Activated naive CD4-positive, alpha-beta T cell treated with anti-CD3 and anti-CD28 coated beads for 36 hours (primary cell): Measurements from ENCODE around the gene CALML5. TPM values are rescaled to one million over a fixed set of nuclear protein-coding genes. Genes with fewer than 3 reads are reported as not detected.

Source experiments
- CTCF ChIA-PET: fragments of 350-600 bp; sonication (Branson Sonifier 250); formaldehyde crosslinking; loops from one replicate; lab custom pipeline; 2021; ENCODE audit warnings: antibody characterized with exemption; lab: Charles Lee
- DNase-seq: peaks from one replicate; pipeline ENCODE4 v3.0.0-alpha.2; 2020
- H3K27ac Mint-ChIP-seq: one replicate; pipeline ENCODE4 v1.8.0; 2021; ENCODE audit warnings: mild to moderate bottlenecking, mixed read lengths
- H3K27me3 Mint-ChIP-seq: one replicate; pipeline ENCODE4 v1.8.0; 2021; ENCODE audit warnings: low read depth, mixed read lengths
- H3K36me3 Mint-ChIP-seq: one replicate; pipeline ENCODE4 v1.8.0; 2021; ENCODE audit warnings: low read depth, mixed read lengths
- H3K4me1 Mint-ChIP-seq: one replicate; pipeline ENCODE4 v1.8.0; 2021; ENCODE audit warnings: low read depth, mixed read lengths
- H3K4me3 Mint-ChIP-seq: one replicate; pipeline ENCODE4 v1.8.0; 2021; ENCODE audit warnings: mild to moderate bottlenecking, moderate library complexity, mixed read lengths
- H3K9me3 Mint-ChIP-seq: one replicate; pipeline ENCODE4 v1.8.0; 2021; ENCODE audit warnings: mixed read lengths
- intact Hi-C: fragments of 100-400 bp; cut with micrococcal nuclease; formaldehyde crosslinking; loops from one replicate; pipeline ENCODE4 v1.15.1; 2023
- total RNA-seq, 2 experiments: library from RNA; stranded (reverse); gene quantifications; one replicate each; pipeline ENCODE4 v1.2.3, GENCODE V29; 2021

Gene CALML5
- total RNA-seq, 2 experiments from 2014 or later, result not detected

DNA sequence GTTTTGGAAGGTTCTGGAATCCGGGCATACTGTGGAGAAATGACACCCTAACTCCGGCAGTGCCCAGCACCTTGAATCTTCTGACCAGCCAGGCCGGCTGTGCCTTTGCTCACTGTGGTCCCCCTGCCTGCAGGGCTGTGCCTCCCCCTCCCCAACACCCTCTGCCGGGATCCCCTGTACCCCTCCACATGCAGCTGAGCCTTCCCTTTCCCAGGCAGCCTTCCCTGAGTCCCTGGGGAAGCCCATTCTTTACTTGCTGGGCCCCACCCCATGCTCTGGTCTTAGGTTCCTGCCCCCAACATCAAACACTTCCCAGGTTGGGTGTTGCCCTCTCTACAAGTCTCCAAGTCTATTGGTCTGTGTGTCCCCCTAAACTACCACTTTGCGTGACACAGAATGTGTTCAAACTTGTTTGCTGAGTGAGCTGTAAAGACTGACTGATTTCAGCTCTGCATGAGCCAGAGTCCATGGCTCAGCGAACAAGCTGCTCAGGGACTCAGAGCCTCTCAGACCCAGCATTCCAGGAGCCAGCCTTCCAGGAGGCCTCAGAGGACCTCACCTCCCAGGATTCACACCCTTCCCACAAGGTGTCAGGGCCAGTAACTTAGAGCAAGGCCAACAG is 31.6 kb downstream of the CALML5 start:
- Mint-ChIP-seq H3K4me1 (no peaks in the 10 kb centered on the region), H3K9me3 (no peaks in the 10 kb centered on the region), H3K4me3 (no peak overlapping the region), H3K27ac (no peak overlapping the region), H3K27me3 (no peaks in the 10 kb centered on the region), H3K36me3 (no peaks in the 10 kb centered on the region)
- CTCF ChIA-PET, result interaction anchor here (1.1 to 1.8 kb wide), 2 partner anchors 24 to 155 kb away, joined by 3 to 6 read pairs; no protein-coding TSS in a partner anchor
- no peak for DNase-seq
- intact Hi-C loops, result no loop called here

DNA sequence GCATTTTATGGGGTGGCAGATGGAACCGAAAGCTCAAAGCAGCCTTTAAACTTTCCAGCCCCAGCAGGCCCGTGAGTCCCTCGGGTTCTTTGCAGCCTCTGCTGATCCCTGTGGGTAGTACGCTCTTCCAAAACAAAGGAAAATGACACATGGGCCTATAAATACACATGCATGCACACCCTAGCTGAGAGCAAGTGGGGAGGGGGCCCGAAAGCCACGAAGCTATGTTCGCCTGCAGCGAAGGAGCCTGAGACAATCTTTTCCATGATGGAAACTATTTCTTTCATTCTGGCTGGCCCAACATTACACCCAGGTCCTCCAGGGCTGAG is 32.2 kb downstream of the CALML5 start:
- no peaks in the 10 kb centered on the region for H3K9me3 Mint-ChIP-seq
- H3K27me3 Mint-ChIP-seq, result no peaks in the 10 kb centered on the region
- no peak overlapping the region for H3K4me3 Mint-ChIP-seq
- no peak for DNase-seq
- CTCF ChIA-PET, result interaction anchor here (1.1 kb wide), 1 partner anchor 23 kb away, joined by 3 read pairs; no protein-coding TSS in a partner anchor
- H3K27ac Mint-ChIP-seq, result no peak overlapping the region
- intact Hi-C loops, result no loop called here
- H3K4me1 Mint-ChIP-seq, result no peaks in the 10 kb centered on the region
- no peaks in the 10 kb centered on the region for H3K36me3 Mint-ChIP-seq

GRCh38 chr10:5466451-5467206 is 32.7 kb downstream of the CALML5 start:
- Mint-ChIP-seq H3K9me3 (no peaks in the 10 kb centered on the region), H3K27ac (no peak overlapping the region), H3K4me1 (no peaks in the 10 kb centered on the region), H3K27me3 (no peaks in the 10 kb centered on the region), H3K4me3 (no peak overlapping the region), H3K36me3 (no peaks in the 10 kb centered on the region)
- DNase-seq, result no peak
- intact Hi-C loops, result no loop called here
- CTCF ChIA-PET, result interaction anchor here (1.1 kb wide), 1 partner anchor 23 kb away, joined by 3 read pairs; no protein-coding TSS in a partner anchor

DNA sequence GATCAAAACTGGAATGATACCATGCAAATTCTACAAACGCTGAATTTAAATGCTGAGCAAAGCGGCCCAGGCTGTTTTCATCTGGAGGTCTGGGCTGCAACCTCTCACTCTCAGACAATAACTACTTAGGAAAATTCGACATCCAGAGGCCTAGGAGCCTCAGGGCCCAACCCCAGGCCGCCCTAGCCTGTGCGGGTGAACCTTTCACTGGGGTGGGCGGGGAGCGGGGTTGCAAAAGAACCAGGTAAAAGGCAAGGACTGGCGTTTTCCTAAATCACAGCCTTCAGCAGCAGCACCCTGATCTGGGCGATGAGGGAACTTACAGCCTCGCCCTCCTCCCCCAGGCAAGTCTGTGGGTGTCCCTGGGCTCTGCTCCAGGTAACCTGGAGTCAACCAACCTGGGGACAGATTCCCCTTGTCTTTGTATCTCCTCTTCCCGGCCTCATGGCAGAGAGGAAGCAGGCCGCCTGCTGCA is 33.4 kb downstream of the CALML5 start:
- no peaks in the 10 kb centered on the region for H3K9me3 Mint-ChIP-seq
- H3K4me1 Mint-ChIP-seq, result no peaks in the 10 kb centered on the region
- intact Hi-C loops, result no loop called here
- H3K27me3 Mint-ChIP-seq, result no peaks in the 10 kb centered on the region
- H3K27ac Mint-ChIP-seq, result no peak overlapping the region
- CTCF ChIA-PET, result no interaction called here
- H3K4me3 Mint-ChIP-seq, result no peak overlapping the region
- no peak for DNase-seq
- no peaks in the 10 kb centered on the region for H3K36me3 Mint-ChIP-seq

- Mint-ChIP-seq H3K27me3 (no peaks in the 10 kb centered on the region), H3K36me3 (peaks cover 2% of the 10 kb centered on the region), H3K4me1 (no peaks in the 10 kb centered on the region), H3K27ac (no peak overlapping the region), H3K4me3 (no peak overlapping the region), H3K9me3 (no peaks in the 10 kb centered on the region)
- CTCF ChIA-PET, result interaction anchor here (0.7 to 4.9 kb wide), 2 partner anchors 158 to 772 kb away, joined by 3 to 19 read pairs; no protein-coding TSS in a partner anchor
- intact Hi-C loops, result no loop called here
- DNase-seq, result no peak
Measured at GRCh38 chr10:5464546-5464945, 34.8 kb downstream of the CALML5 start.

DNA sequence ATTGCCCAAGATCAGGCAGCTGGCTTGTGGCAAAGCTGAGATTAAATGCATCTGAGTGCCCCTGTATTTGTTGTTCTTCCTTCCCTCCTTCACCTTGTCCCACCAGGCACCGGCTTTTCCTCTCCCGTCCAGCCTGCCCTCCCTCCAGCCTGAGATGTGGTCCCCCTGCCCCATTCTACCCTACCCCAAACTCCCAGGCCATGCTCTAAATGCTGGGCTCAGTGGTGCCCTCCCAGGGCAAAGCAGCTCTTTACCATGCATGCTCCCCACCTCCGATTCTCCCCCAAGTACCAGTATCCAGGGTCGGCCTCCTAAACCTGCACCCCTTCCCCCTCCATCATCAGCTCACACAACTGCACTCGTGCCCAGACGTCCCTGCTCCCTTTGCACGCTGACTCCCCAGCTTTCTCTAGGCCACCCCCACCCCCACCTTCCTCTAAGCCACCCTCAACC is 36.5 kb downstream of the CALML5 start:
- Mint-ChIP-seq H3K27me3 (no peaks in the 10 kb centered on the region), H3K4me1 (peaks cover 7% of the 10 kb centered on the region), H3K9me3 (no peaks in the 10 kb centered on the region), H3K36me3 (peaks cover 9% of the 10 kb centered on the region), H3K4me3 (no peak overlapping the region), H3K27ac (no peak overlapping the region)
- intact Hi-C loops, result no loop called here
- CTCF ChIA-PET, result interaction anchor here (1.2 to 4.9 kb wide), 3 partner anchors 11 to 160 kb away, joined by 3 to 19 read pairs (median 3); no protein-coding TSS in a partner anchor
- DNase-seq, result no peak

GRCh38 chr10:5461914-5462840 is 37.2 kb downstream of the CALML5 start:
- DNase-seq, result no peak
- no peak overlapping the region for H3K4me3 Mint-ChIP-seq
- intact Hi-C loops, result no loop called here
- H3K27me3 Mint-ChIP-seq, result no peaks in the 10 kb centered on the region
- H3K27ac Mint-ChIP-seq, result no peak overlapping the region
- CTCF ChIA-PET, result interaction anchor here (1.2 to 4.9 kb wide), 3 partner anchors 10 to 161 kb away, joined by 3 to 19 read pairs (median 3); no protein-coding TSS in a partner anchor
- H3K36me3 Mint-ChIP-seq, result peaks cover 11% of the 10 kb centered on the region
- H3K9me3 Mint-ChIP-seq, result no peaks in the 10 kb centered on the region
- peaks cover 10% of the 10 kb centered on the region for H3K4me1 Mint-ChIP-seq

DNA sequence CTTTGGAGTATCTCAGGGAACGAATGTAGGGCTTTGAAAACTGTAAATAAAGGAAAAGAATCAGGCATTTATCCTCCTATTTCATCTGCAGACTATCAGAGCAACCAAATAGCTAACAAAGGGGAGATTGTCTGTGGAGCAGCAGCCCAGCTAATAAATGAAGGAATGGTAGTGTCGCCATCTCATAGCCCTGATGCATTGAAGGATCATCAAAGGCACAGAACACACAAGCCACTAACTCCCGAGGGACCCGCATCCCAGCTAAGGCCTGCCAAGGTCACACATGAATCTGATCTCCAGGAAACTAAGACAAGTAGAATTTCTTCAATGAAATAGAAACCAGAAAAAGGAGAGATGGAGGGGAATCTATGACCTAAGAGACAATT is 38.2 kb downstream of the CALML5 start:
- Mint-ChIP-seq H3K27ac (no peak overlapping the region), H3K4me3 (no peak overlapping the region), H3K27me3 (no peaks in the 10 kb centered on the region), H3K36me3 (peaks cover 18% of the 10 kb centered on the region), H3K4me1 (peaks cover 12% of the 10 kb centered on the region), H3K9me3 (no peaks in the 10 kb centered on the region)
- intact Hi-C loops, result no loop called here
- CTCF ChIA-PET, result interaction anchor here (4.9 kb wide), 1 partner anchor 162 kb away, joined by 19 read pairs; no protein-coding TSS in a partner anchor
- DNase-seq, result no peak

GRCh38 chr10:5460468-5461202 is 38.7 kb downstream of the CALML5 start:
- H3K36me3 Mint-ChIP-seq, result peaks cover 22% of the 10 kb centered on the region
- CTCF ChIA-PET, result interaction anchor here (4.9 kb wide), 1 partner anchor 162 kb away, joined by 19 read pairs; no protein-coding TSS in a partner anchor

DNA sequence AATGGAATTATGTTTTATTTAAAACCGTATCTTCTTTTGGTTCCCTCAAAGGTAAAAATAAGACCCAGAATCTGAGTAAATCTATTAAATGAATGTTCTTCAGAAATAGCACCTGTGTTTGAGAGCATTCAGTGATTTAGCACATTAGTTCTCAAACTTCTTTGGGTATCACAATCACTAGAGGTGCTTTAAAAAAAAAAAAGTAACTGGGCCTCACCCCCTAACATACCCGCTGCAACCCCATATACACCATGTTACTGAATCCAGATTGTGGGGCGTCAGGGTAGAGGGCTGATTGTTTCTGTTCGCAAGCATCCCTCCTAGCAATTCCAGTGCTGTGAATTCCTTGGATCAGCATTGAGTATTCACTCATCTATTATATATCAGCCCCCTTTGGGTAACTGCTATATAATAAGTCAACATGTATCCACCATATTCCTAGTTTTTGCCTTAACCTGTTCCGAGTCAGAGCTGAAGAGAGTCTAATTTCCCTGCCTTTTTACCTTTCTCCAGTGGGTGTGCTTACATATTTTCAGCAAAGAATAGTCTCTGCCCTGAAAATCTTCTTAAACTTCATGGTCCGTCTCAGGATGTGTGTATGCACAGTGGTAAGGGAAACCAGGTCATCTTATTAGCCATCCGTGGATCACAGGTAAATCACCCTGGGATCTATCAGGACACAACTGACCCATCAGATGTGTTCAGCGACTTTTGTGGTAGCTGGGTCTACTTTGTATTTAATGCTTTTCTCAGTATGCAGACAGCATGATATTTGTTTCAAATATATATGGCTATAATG is 40.2 kb downstream of the CALML5 start:
- Mint-ChIP-seq H3K27me3 (no peaks in the 10 kb centered on the region), H3K27ac (no peak overlapping the region), H3K4me1 (peaks cover 12% of the 10 kb centered on the region), H3K4me3 (no peak overlapping the region), H3K36me3 (peaks cover 26% of the 10 kb centered on the region), H3K9me3 (no peaks in the 10 kb centered on the region)
- intact Hi-C loops, result no loop called here
- no peak for DNase-seq
- CTCF ChIA-PET, result no interaction called here

More at GRCh38 chr10:5460468-5461202, 38.7 kb downstream of the CALML5 start:
- intact Hi-C loops, result no loop called here
- no peaks in the 10 kb centered on the region for H3K9me3 Mint-ChIP-seq
- H3K27me3 Mint-ChIP-seq, result no peaks in the 10 kb centered on the region
- H3K27ac Mint-ChIP-seq, result no peak overlapping the region
- DNase-seq, result no peak
- H3K4me1 Mint-ChIP-seq, result peaks cover 12% of the 10 kb centered on the region
- H3K4me3 Mint-ChIP-seq, result no peak overlapping the region

DNA sequence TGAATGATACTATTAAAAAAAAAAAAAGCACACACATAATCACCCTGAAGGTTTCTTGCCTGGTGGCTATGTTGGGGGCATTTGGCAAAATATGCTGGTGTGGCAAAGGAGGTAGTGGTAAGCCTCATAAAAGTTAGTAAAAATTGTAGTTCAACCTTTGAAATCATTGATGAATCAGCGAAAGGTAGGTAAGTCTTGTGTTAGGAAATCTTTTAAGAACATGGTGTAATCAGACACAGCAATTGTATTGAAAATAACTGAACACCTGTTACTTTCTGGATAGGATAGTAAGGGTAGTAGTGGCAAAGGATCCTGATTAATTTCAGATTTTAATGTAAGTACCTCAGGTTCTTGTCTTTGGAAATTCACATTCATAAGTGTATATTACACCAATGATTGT is 40.9 kb downstream of the CALML5 start:
- Mint-ChIP-seq H3K9me3 (no peaks in the 10 kb centered on the region), H3K36me3 (peaks cover 29% of the 10 kb centered on the region), H3K27ac (no peak overlapping the region), H3K27me3 (no peaks in the 10 kb centered on the region), H3K4me1 (peaks cover 12% of the 10 kb centered on the region), H3K4me3 (no peak overlapping the region)
- no peak for DNase-seq
- intact Hi-C loops, result no loop called here
- CTCF ChIA-PET, result interaction anchor here (0.7 kb wide), 1 partner anchor 471 kb away, joined by 3 read pairs; no protein-coding TSS in a partner anchor
